Renal cortex interstitium (tissue), 11 donors: ENCODE measurements around the gene ADRA2C. TPM values are rescaled to one million over a fixed set of nuclear protein-coding genes. Genes with fewer than 3 reads are reported as not detected.

Source experiments
- DNase-seq, 11 donors: peaks; one replicate each; pipeline ENCODE4 v3.0.0-alpha.2; 2013; ENCODE audit warnings: low read depth in 9 of 11, low spot score in 4 of 11; ENCODE audit errors: extremely low read depth in 1 of 11
- polyA plus RNA-seq, 3 donors: library from polyadenylated mRNA; unstranded; fragments of 120-200 nt; gene quantifications; one replicate each; pipeline ENCODE4 v1.2.1, GENCODE V29; 2013; ENCODE audit not compliant: insufficient read length in 3 of 3

The ADRA2C gene
- polyA plus RNA-seq, 3 donors: 6.8 to 16.4 (median 9.2) TPM

DNA sequence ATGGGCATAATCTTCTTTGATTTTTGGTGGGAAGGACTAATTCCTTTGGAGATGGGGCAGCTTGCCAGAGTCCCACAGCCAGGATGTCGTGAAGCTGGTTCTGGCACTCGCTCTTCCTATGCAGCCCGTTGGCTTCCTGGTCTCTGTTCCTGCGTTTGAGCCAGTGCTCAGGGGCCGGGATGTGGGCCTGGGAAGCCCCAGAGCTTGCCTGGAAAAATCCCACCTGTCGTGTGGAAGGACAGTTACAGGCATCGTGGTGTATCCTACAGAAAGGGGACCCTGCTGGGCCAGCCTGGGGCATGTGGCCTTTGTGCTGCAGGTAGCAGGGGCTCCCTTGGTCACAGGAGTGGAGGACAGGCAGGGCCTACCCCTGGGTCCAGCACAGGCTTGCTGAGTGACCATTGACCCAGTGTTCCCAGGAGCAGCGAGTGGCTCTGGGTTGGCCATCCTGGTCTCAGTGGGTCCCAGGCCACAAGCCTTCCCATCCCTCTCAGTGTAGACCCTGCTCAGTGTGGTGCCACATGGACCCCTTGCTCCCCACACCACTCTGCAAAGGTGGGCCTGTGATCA, 50.2 kb downstream of the ADRA2C start:
- DNase-seq: no peak

DNA sequence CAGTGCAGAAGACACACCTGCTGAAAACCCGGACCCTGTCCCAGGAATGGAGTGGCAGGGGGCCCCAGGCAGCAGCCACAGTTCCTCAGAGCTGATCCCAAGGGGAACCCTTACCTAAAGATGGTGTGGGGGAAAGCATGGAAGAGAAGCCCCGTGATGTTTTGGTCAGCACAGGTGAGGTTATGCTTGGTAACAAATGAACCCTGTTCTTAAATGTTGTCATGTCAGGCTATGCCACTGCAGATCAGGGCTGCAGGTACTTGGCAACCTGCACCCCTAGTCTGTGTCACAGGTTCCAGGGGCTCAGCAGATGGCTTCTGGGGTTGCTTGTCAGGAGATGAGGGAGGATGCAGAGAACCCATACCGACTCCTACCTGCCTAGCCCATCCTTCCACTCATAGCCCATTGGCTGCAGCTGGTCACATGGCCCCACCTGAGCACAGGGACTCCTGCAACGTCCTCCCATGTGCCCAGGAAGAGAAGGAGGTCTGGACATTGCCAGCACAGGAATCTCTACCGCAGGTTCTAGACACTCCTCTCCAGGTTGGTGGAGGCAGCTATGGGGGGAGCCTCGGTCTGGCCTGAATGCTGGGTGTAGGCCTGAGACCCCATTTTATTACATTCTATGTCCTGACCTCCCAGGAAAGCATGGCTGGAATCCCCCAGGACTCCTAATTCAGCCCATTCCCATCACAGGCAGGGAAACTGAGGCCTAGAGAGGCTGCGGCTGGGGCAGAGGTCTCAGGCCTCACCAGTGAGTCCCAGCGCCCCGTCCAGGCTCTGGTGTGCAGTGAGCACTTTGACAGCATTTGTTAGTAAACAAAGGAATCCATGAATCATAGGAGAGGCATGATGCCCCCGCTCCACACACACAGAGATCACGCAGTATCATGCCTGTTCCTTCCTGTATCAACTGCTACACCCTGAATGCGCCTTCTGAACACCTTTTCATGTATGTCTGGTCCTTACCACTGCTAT, 51.1 kb downstream of the ADRA2C start:
- no peak for DNase-seq

Other genes starting within 250 kb of the ADRA2C start
- 100 to 1,000 TPM; 164 to 210 (median 176) TPM for gene LRPAP1, start 234.0 kb upstream of the ADRA2C start, polyA plus RNA-seq